Neural progenitor cell (in vitro differentiated cells): Measurements from ENCODE around the gene APBB2.

ENCODE experiments used
- CTCF ChIP-seq: fragments of 200-600 bp; sonication (generic); IDR thresholded peaks from 2 replicates; pipeline ENCODE4 v1.5.1; 2017; ENCODE audit warnings: antibody characterized with exemption, mild to moderate bottlenecking
- EZH2phosphoT487 ChIP-seq: fragments of 200-600 bp; sonication (generic); IDR thresholded peaks from 2 replicates; pipeline ENCODE4 v1.6.1; 2017; ENCODE audit warnings: antibody characterized with exemption

- TF ChIP-seq CTCF (no peak), EZH2phosphoT487 (no peak)
These were observed 59.0 kb downstream of the APBB2 start for GRCh38 chr4:41155194-41155830.
